PFSK-1 (cell line): ENCODE data around the gene HSPE1.
A peak's percentile ranks its signal among the peaks of the same experiment; 100 is the strongest.

Source experiments
- FOXP2 ChIP-seq: optimal IDR thresholded peaks from 2 replicates; pipeline ENCODE3; 2011; ENCODE audit warnings: borderline replicate concordance, control low read depth, inconsistent platforms; ENCODE audit not compliant: insufficient read depth; ENCODE audit errors: extremely low read length, extremely low read depth
- POLR2AphosphoS5 ChIP-seq: IDR thresholded peaks from 2 replicates; pipeline ENCODE4 v1.6.1; 2012; ENCODE audit warnings: low read depth, mild to moderate bottlenecking, control low read depth, low read length, moderate library complexity
- REST ChIP-seq, 2 experiments: IDR thresholded peaks; 2 replicates each; pipeline versions ENCODE4 v1.6.1 to v1.8.0; 2011 to 2012; ENCODE audit warnings: low read depth in 2 of 2, low read length in 2 of 2, control low read depth in 1 of 2, inconsistent platforms in 1 of 2, mild to moderate bottlenecking in 1 of 2, moderate library complexity in 1 of 2; ENCODE audit not compliant: insufficient read depth in 1 of 2
- SIN3A ChIP-seq: IDR thresholded peaks from 2 replicates; pipeline ENCODE4 v1.6.1; 2012; ENCODE audit warnings: mild to moderate bottlenecking, low read length, moderate library complexity, borderline replicate concordance; ENCODE audit not compliant: insufficient read depth
- TAF1 ChIP-seq: IDR thresholded peaks from 2 replicates; pipeline ENCODE4 v1.6.1; 2012; ENCODE audit warnings: low read length, control low read depth, borderline replicate concordance; ENCODE audit not compliant: insufficient read depth

Gene HSPE1

GRCh38 chr2:197504512-197504911, 4.3 kb downstream of the HSPE1 start:
- no peak for TF ChIP-seq TAF1
- no peak for TF ChIP-seq POLR2AphosphoS5
- TF ChIP-seq SIN3A = no peak
- TF ChIP-seq REST (IDR thresholded peaks at IDR 0.05; ENCODE audit: insufficient read depth in 1 of 2, low read depth in 2 of 2, low read length in 2 of 2) = no peak
- TF ChIP-seq FOXP2 = no peak

DNA sequence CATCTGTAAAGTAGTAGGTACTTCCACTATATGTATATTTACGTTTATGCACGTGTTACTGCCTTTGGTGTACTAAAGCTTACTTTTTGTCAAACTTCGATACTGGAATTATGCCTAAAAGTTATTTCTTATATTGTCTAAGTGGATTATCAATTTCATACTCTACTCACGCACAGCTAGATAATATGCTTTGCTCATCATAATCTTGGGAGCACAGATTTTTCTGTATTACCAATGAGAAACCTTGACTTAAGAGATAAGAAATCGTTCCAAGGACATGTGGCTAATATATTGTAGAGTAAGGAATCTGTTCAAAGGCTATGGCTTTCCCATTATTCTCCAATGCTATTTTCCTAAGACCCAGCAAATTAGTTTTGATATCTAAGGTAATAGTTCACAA, 6.5 kb downstream of the HSPE1 start:
- no peak for TF ChIP-seq FOXP2
- TF ChIP-seq POLR2AphosphoS5 = no peak
- no peak for TF ChIP-seq REST (IDR thresholded peaks at IDR 0.05; ENCODE audit: insufficient read depth in 1 of 2, low read depth in 2 of 2, low read length in 2 of 2)

DNA sequence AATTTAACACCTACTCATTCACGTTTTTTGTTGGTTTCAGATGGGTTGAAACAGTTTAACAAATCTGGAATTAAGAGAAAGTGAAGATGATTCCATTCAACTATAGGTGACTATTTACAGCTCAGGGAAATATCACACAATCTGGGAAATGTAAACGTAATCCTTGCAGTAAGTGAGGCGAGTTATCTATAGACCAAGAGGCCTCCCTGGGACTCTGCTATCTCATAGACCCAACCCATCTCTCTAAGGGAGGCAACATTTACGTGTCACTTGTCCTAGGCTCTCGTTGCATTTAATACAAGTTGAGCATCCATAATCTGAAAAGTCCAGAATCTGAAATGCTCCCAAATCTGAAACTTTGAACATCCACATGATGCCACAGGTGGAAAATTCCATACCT, 13.7 kb downstream of the HSPE1 start:
- no peak for TF ChIP-seq FOXP2

DNA sequence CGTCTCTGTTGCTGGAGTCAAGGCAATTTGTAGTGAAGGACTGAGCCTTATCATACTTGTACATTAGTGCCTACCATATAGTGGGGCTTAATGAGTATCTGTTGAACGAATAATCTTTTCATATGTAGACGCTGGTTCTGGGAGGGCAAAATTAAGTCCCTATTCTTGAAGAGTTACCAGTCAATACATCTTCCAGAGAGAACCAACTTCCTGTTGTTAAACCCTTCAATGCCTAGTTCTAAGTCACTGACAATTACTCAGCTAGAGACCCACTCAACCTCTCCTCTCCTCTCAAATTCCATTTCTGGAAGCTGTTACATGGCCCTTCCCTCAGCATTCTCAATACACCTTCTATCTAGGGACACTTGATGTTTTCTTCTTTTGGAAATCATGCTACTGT, 14.6 kb downstream of the HSPE1 start:
- TF ChIP-seq POLR2AphosphoS5 (no peak), SIN3A (no peak), FOXP2 (no peak), REST (IDR thresholded peaks at IDR 0.05; ENCODE audit: insufficient read depth in 1 of 2, low read depth in 2 of 2, low read length in 2 of 2) (no peak), TAF1 (no peak)

DNA sequence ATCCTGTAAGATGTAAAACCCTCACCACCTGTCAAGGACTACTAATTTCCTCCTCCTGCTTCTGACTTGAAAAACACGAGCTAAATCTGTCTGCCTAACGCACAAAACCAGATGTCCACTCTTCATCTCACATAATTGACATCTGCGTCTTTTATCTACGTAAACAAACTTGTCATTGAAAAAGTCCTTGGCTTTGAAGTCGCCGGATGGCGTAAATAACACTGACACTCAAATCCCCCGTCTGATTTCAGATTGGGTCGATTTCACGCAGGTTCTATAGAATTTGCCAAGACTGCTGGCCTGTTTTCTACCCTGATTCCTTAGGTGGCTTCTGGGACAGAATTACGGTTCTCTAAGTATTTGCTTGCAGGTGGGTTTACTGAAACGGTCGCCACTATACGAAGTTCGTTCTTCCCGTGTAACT, 15.1 kb downstream of the HSPE1 start:
- TF ChIP-seq SIN3A = no peak
- no peak for TF ChIP-seq FOXP2
- TF ChIP-seq REST (IDR thresholded peaks at IDR 0.05; ENCODE audit: insufficient read depth in 1 of 2, low read depth in 2 of 2, low read length in 2 of 2) = no peak

- TF ChIP-seq SIN3A (no peak), FOXP2 (peak; percentile 98), TAF1 (peak; percentile 80; the same call in 1 of the 2 replicates), POLR2AphosphoS5 (peak; percentile 97), REST (IDR thresholded peaks at IDR 0.05; ENCODE audit: insufficient read depth in 1 of 2, low read depth in 2 of 2, low read length in 2 of 2) (peak; percentile 32 to 34; a peak in 1 of 4 replicates)
These were observed 15.7 kb downstream of the HSPE1 start, which contains the start of gene MOB4 for GRCh38 chr2:197515739-197516392. MOB4 (plus strand) TSS chr2:197516066; CDS start chr2:197516087, 21 bp downstream.
